HS-5 (cell line): ENCODE measurements around the gene CCNK.

Source experiments
- DNase-seq: peaks from one replicate; pipeline ENCODE4 v3.0.0-alpha.2; 2012; ENCODE audit warnings: low read depth

CCNK gene

GRCh38 chr14:99520571-99521081 is 39.4 kb downstream of the CCNK start:
- DNase-seq, result no peak

- no peak for DNase-seq
Measured at GRCh38 chr14:99521176-99522024, 40.2 kb downstream of the CCNK start.

GRCh38 chr14:99522025-99522401 is 40.8 kb downstream of the CCNK start:
- DNase-seq, result no peak

- no peak for DNase-seq
Measured at GRCh38 chr14:99522457-99522891, 41.3 kb downstream of the CCNK start.

- no peak for DNase-seq
Measured at GRCh38 chr14:99522934-99523703, 41.9 kb downstream of the CCNK start.

- DNase-seq, result no peak
Measured at GRCh38 chr14:99523704-99524055, 42.5 kb downstream of the CCNK start.

- DNase-seq, result no peak
Measured at GRCh38 chr14:99524091-99524661, 43.0 kb downstream of the CCNK start.

- no peak for DNase-seq
Measured at GRCh38 chr14:99524804-99525698, 43.8 kb downstream of the CCNK start.

GRCh38 chr14:99525699-99526080 is 44.5 kb downstream of the CCNK start:
- DNase-seq, result no peak

- no peak for DNase-seq
Measured at GRCh38 chr14:99527026-99527425, 45.8 kb downstream of the CCNK start.

- no peak for DNase-seq
Measured at GRCh38 chr14:99527427-99528076, 46.3 kb downstream of the CCNK start.

- DNase-seq, result peak; percentile 13
Measured at GRCh38 chr14:99529899-99530298, 48.7 kb downstream of the CCNK start.

- no peak for DNase-seq
Measured at GRCh38 chr14:99530407-99531155, 49.4 kb downstream of the CCNK start.

GRCh38 chr14:99531251-99532096 is 50.3 kb downstream of the CCNK start:
- no peak for DNase-seq

- no peak for DNase-seq
Measured at GRCh38 chr14:99532310-99532709, 51.1 kb downstream of the CCNK start.

- no peak for DNase-seq
Measured at GRCh38 chr14:99534333-99534732, 53.1 kb downstream of the CCNK start.

GRCh38 chr14:99534863-99535262 is 53.7 kb downstream of the CCNK start:
- DNase-seq, result no peak

- no peak for DNase-seq
Measured at GRCh38 chr14:99535448-99535847, 54.2 kb downstream of the CCNK start.

GRCh38 chr14:99535908-99536778 is 54.9 kb downstream of the CCNK start:
- no peak for DNase-seq
